Astrocyte (in vitro differentiated cells and primary cell): ENCODE results near the gene SERTAD4. TPM values are rescaled to one million over a fixed set of nuclear protein-coding genes. Genes with fewer than 3 reads are reported as not detected.
A peak's percentile ranks its signal among the peaks of the same experiment; 100 is the strongest.

Experiments
- DNase-seq: peaks from one replicate; pipeline ENCODE4 v3.0.0-alpha.2; 2010; ENCODE audit warnings: low read depth
- FAIRE-seq: peaks from 2 replicates; lab custom pipeline; 2011; peaks lifted over from hg19 to GRCh38; lab: Jason Lieb, UNC
- H2AFZ ChIP-seq: 2 replicates; pipeline ENCODE4 v1.6.0; 2012; ENCODE audit warnings: low read depth, low read length, inconsistent platforms
- H3K27ac ChIP-seq: 2 replicates; pipeline ENCODE4 v1.5.1; 2011; ENCODE audit warnings: low read depth, low read length, inconsistent platforms
- H3K27me3 ChIP-seq: 2 replicates; pipeline ENCODE4 v1.6.0; 2011; ENCODE audit warnings: low read length, inconsistent platforms; ENCODE audit not compliant: insufficient read depth
- H3K36me3 ChIP-seq: 2 replicates; pipeline ENCODE4 v1.5.1; 2011; ENCODE audit warnings: low read length, inconsistent platforms; ENCODE audit not compliant: insufficient read depth
- H3K4me1 ChIP-seq: 2 replicates; pipeline ENCODE4 v1.5.1; 2011; ENCODE audit warnings: low read length, inconsistent platforms; ENCODE audit not compliant: insufficient read depth
- H3K4me2 ChIP-seq: 2 replicates; pipeline ENCODE4 v1.6.0; 2012; ENCODE audit warnings: low read length, inconsistent platforms
- H3K4me3 ChIP-seq: 2 replicates; pipeline ENCODE4 v1.5.1; 2011; ENCODE audit warnings: low read depth, mild to moderate bottlenecking, low read length, inconsistent platforms; ENCODE audit not compliant: insufficient read depth
- H3K79me2 ChIP-seq: 2 replicates; pipeline ENCODE4 v1.6.0; 2012; ENCODE audit warnings: mild to moderate bottlenecking, low read length, inconsistent platforms; ENCODE audit not compliant: insufficient read depth
- H3K9ac ChIP-seq: 2 replicates; pipeline ENCODE4 v1.6.0; 2012; ENCODE audit warnings: mild to moderate bottlenecking, low read length, inconsistent platforms
- H3K9me3 ChIP-seq: 2 replicates; pipeline ENCODE4 v1.5.1; 2012; ENCODE audit warnings: low read depth, mild to moderate bottlenecking, low read length, inconsistent platforms; ENCODE audit not compliant: insufficient read depth
- H4K20me1 ChIP-seq: 2 replicates; pipeline ENCODE4 v1.6.0; 2012; ENCODE audit warnings: low read length, inconsistent platforms; ENCODE audit not compliant: insufficient read depth
- H3K27ac Mint-ChIP-seq: one replicate; pipeline ENCODE4 v1.8.0; 2021; ENCODE audit warnings: mild to moderate bottlenecking, mixed read lengths; ENCODE audit not compliant: unreplicated experiment
- H3K27me3 Mint-ChIP-seq: one replicate; pipeline ENCODE4 v1.8.0; 2021; ENCODE audit warnings: low read depth, mixed read lengths; ENCODE audit not compliant: unreplicated experiment
- H3K36me3 Mint-ChIP-seq: one replicate; pipeline ENCODE4 v1.8.0; 2021; ENCODE audit warnings: low read depth, mixed read lengths; ENCODE audit not compliant: unreplicated experiment
- H3K4me1 Mint-ChIP-seq: one replicate; pipeline ENCODE4 v1.8.0; 2021; ENCODE audit warnings: low read depth, mixed read lengths; ENCODE audit not compliant: unreplicated experiment
- H3K4me3 Mint-ChIP-seq: one replicate; pipeline ENCODE4 v1.8.0; 2021; ENCODE audit warnings: mild to moderate bottlenecking, moderate library complexity, mixed read lengths; ENCODE audit not compliant: unreplicated experiment
- H3K9me3 Mint-ChIP-seq: one replicate; pipeline ENCODE4 v1.8.0; 2021; ENCODE audit warnings: mild to moderate bottlenecking, mixed read lengths; ENCODE audit not compliant: unreplicated experiment
- EZH2 ChIP-seq: IDR thresholded peaks from 2 replicates; pipeline ENCODE4 v1.6.1; 2012; ENCODE audit warnings: mild to moderate bottlenecking, low read length, inconsistent platforms; ENCODE audit not compliant: insufficient read depth
- total RNA-seq: library from RNA; stranded (reverse); gene quantifications from 2 replicates; pipeline ENCODE4 v1.2.1, GENCODE V29; 2021
- TF ChIP-seq, protein P1 (sequence below): IDR thresholded peaks from 2 replicates; pipeline ENCODE4 v1.5.1; 2011; ENCODE audit warnings: low read depth, mild to moderate bottlenecking, inconsistent platforms, low read length, moderate library complexity; ENCODE audit not compliant: insufficient read depth

SERTAD4 gene
- total RNA-seq, 1 donor from 2014 or later: 4.6 TPM

GRCh38 chr1:210262897-210263272, 30.3 kb downstream of the SERTAD4 start:
- no peaks in the 10 kb centered on the region for H3K9me3 ChIP-seq
- no peaks in the 10 kb centered on the region for H3K36me3 ChIP-seq
- Mint-ChIP-seq H3K36me3 (peaks cover 3% of the 10 kb centered on the region), H3K9me3 (peaks cover under 1% of the 10 kb centered on the region), H3K27me3 (no peaks in the 10 kb centered on the region), H3K4me1 (peaks cover 11% of the 10 kb centered on the region), H3K27ac (no peak overlapping the region), H3K4me3 (no peak overlapping the region)
- H3K4me2 ChIP-seq: peak overlapping the region; percentile 68
- H3K79me2 ChIP-seq: no peaks in the 10 kb centered on the region
- DNase-seq (no peak), FAIRE-seq (no peak)
- H3K4me3 ChIP-seq: peak overlapping the region; percentile 4
- no peak for TF ChIP-seq EZH2
- TF ChIP-seq, protein P1, sequence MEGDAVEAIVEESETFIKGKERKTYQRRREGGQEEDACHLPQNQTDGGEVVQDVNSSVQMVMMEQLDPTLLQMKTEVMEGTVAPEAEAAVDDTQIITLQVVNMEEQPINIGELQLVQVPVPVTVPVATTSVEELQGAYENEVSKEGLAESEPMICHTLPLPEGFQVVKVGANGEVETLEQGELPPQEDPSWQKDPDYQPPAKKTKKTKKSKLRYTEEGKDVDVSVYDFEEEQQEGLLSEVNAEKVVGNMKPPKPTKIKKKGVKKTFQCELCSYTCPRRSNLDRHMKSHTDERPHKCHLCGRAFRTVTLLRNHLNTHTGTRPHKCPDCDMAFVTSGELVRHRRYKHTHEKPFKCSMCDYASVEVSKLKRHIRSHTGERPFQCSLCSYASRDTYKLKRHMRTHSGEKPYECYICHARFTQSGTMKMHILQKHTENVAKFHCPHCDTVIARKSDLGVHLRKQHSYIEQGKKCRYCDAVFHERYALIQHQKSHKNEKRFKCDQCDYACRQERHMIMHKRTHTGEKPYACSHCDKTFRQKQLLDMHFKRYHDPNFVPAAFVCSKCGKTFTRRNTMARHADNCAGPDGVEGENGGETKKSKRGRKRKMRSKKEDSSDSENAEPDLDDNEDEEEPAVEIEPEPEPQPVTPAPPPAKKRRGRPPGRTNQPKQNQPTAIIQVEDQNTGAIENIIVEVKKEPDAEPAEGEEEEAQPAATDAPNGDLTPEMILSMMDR: no peak
- H2AFZ ChIP-seq: peak overlapping the region; percentile 61
- no peaks in the 10 kb centered on the region for H3K27me3 ChIP-seq
- H4K20me1 ChIP-seq: no peaks in the 10 kb centered on the region
- H3K4me1 ChIP-seq: peaks cover 49% of the 10 kb centered on the region
- peak overlapping the region; percentile 47 for H3K9ac ChIP-seq
- peak overlapping the region; percentile 69 for H3K27ac ChIP-seq

- no peaks in the 10 kb centered on the region for H3K27me3 Mint-ChIP-seq
These were observed 31.4 kb downstream of the SERTAD4 start for GRCh38 chr1:210263963-210264362.

More at GRCh38 chr1:210263963-210264362, 31.4 kb downstream of the SERTAD4 start:
- H3K4me2 ChIP-seq: no peak overlapping the region
- no peak overlapping the region for H2AFZ ChIP-seq
- H3K79me2 ChIP-seq: no peaks in the 10 kb centered on the region
- H3K9me3 Mint-ChIP-seq: peaks cover 3% of the 10 kb centered on the region
- peaks cover 11% of the 10 kb centered on the region for H3K4me1 Mint-ChIP-seq
- DNase-seq (no peak), FAIRE-seq (no peak)
- no peak overlapping the region for H3K9ac ChIP-seq
- TF ChIP-seq, protein P1: no peak
- TF ChIP-seq EZH2: no peak
- peaks cover 3% of the 10 kb centered on the region for H3K36me3 Mint-ChIP-seq
- no peaks in the 10 kb centered on the region for H3K9me3 ChIP-seq
- peaks cover 48% of the 10 kb centered on the region for H3K4me1 ChIP-seq
- no peaks in the 10 kb centered on the region for H3K36me3 ChIP-seq
- H3K27ac Mint-ChIP-seq: no peak overlapping the region
- H3K4me3 ChIP-seq: no peak overlapping the region
- H3K4me3 Mint-ChIP-seq: no peak overlapping the region
- H3K27me3 ChIP-seq: no peaks in the 10 kb centered on the region
- no peak overlapping the region for H3K27ac ChIP-seq
- no peaks in the 10 kb centered on the region for H4K20me1 ChIP-seq
